Measurements from ENCODE around the gene DHRS7B.

- TF ChIP-seq CTCF (conservative IDR thresholded peaks at IDR 0.05 in 1 of 2, IDR thresholded peaks at IDR 0.05 in 1 of 2; ENCODE audit: low read depth in 1 of 2, low read length in 2 of 2) (no peak), EZH2 (IDR thresholded peaks at IDR 0.05; ENCODE audit: low read length, missing control alignments) (no peak)
Observed at GRCh38 chr17:21176773-21177395, 50.1 kb downstream of the DHRS7B start.
